AG10803 (cell line): Measurements from ENCODE around the gene TRIM71.

ENCODE experiments used
- DNase-seq: peaks from one replicate; pipeline ENCODE4 v3.0.0; 2010; ENCODE audit warnings: low read depth
- H3K4me3 ChIP-seq: 2 replicates; pipeline ENCODE4 v1.5.1; 2011; ENCODE audit warnings: mild to moderate bottlenecking, low read length, control low read depth
- TF ChIP-seq, protein P1 (sequence below): conservative IDR thresholded peaks from 2 replicates; pipeline ENCODE4 v1.5.1; 2011; ENCODE audit warnings: mild to moderate bottlenecking, low read length, control low read depth, inconsistent platforms

The TRIM71 gene

DNA sequence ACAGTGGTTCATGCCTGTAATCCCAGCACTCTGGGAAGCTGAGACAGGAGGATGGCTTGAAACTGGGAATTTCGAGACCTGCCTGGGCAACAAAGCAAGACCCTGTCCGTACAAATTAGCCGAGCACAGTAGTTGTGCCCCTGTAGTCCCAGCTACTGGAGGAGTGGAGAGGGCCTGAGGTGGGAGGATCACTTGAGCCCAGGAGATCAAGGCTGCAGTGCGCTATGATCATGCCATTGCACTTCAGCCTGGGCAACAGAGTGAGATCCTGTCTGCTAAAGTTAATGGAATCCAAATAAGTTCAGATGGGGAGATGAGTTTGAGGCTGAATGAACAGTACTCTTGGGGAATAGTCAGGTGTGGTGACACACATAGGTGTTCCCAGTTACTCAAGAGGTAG is 14.4 kb downstream of the TRIM71 start:
- no peak for DNase-seq
- TF ChIP-seq, protein P1, sequence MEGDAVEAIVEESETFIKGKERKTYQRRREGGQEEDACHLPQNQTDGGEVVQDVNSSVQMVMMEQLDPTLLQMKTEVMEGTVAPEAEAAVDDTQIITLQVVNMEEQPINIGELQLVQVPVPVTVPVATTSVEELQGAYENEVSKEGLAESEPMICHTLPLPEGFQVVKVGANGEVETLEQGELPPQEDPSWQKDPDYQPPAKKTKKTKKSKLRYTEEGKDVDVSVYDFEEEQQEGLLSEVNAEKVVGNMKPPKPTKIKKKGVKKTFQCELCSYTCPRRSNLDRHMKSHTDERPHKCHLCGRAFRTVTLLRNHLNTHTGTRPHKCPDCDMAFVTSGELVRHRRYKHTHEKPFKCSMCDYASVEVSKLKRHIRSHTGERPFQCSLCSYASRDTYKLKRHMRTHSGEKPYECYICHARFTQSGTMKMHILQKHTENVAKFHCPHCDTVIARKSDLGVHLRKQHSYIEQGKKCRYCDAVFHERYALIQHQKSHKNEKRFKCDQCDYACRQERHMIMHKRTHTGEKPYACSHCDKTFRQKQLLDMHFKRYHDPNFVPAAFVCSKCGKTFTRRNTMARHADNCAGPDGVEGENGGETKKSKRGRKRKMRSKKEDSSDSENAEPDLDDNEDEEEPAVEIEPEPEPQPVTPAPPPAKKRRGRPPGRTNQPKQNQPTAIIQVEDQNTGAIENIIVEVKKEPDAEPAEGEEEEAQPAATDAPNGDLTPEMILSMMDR = no peak
- H3K4me3 ChIP-seq = no peak overlapping the region

DNA sequence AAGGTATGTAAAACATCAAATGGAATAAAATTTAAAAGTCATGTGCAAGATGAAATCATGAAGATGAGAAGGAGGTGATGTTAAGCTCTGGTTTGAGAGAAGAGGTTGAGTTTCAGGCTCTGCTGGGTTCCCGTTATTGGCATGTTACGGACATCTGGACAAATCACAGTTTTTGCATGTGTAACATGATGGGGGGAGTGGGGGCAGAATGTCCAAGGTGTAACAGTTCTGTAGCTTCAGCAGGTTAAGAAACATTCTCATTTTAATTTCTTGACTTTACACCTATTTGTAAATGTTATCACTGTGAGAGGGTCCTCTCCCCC is 17.2 kb downstream of the TRIM71 start:
- H3K4me3 ChIP-seq = no peak overlapping the region
- TF ChIP-seq, protein P1 = no peak

DNA sequence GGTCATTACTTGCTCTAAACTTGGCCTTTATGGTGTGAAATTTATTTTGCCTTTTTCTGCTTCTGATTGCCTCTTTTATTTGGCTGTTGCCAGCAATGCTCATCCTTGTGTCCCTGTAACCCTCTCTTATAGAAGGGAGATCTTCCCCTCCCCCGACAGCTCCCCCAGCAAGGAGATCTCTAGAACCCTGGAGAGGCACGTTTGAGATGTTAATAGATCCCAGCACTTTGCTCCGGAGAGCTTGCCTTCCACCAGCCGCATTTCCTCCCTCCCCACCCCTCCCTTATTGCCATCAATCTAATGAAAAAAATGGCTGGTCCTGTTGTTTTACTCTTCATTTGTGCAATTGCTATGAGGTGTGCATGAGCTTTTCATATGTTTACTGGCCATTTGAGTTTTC is 18.2 kb downstream of the TRIM71 start:
- DNase-seq = no peak
- no peak overlapping the region for H3K4me3 ChIP-seq
- TF ChIP-seq, protein P1 = no peak

More for the DNA sequence above, 17.2 kb downstream of the TRIM71 start:
- no peak for DNase-seq

DNA sequence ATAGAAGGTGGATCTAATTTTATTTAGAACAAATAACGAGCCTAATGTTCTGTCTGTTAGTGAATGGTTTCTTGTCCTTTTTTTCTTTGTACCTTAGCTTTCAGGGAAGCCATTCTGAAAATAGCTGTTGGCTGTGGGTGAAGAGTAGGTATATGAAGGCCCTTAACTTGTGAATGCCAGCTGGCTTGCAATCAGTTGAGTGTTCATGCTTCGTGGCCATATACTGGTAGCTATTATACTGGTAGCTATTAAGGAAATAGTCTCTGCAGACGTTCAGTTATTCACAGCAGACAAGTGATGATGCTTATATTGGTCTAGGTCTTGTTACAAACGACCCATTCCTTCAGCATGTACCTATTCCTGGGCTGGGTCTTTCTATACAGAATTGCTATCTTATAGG is 18.8 kb downstream of the TRIM71 start:
- no peak for DNase-seq
- no peak overlapping the region for H3K4me3 ChIP-seq
- TF ChIP-seq, protein P1 = no peak

DNA sequence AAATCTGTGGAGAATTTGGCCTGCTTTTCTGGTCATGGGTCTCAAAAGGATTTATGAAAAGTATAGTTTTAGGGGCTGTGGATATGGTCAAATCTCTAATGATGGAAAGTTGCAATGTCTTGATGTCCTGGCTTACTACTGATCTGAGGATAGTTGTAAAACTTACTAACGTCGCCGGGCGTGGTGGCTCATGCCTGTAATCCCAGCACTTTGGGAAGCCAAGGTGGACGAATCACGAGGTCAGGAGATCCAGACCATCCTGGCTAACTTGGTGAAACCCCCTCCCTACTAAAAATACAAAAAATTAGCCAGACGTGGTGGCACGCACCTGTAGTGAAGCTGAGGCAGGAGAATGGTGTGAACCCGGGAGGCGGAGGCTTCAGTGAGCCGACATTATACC is 19.6 kb downstream of the TRIM71 start:
- H3K4me3 ChIP-seq = no peak overlapping the region
- DNase-seq = no peak
- TF ChIP-seq, protein P1 = no peak

- TF ChIP-seq, protein P1 = no peak
- no peak overlapping the region for H3K4me3 ChIP-seq
- DNase-seq = no peak
These were observed 20.0 kb downstream of the TRIM71 start for GRCh38 chr3:32837789-32838188.

DNA sequence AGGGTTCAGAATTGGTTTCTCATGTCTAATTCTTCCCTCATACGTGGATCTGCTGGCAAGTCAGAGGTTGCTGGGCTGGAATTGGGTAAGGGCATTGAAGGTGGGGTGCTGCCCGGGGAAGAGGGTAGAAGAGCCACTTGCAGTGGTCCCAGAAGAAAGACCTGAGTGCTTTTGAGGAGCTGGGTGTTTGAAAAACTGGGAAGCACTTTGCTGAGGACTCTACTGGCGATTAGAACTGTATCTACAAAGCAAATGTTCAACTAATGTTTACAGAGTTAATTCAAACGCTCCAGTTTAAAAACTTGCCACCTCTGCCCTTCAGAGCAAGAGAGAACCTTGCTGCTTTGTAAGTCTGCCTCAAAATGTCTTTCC is 21.9 kb downstream of the TRIM71 start:
- no peak for DNase-seq

More for the DNA sequence above, 21.9 kb downstream of the TRIM71 start:
- no peak overlapping the region for H3K4me3 ChIP-seq
- TF ChIP-seq, protein P1 = no peak
